Measurements from ENCODE around the gene LDB2.

The LDB2 gene

DNA sequence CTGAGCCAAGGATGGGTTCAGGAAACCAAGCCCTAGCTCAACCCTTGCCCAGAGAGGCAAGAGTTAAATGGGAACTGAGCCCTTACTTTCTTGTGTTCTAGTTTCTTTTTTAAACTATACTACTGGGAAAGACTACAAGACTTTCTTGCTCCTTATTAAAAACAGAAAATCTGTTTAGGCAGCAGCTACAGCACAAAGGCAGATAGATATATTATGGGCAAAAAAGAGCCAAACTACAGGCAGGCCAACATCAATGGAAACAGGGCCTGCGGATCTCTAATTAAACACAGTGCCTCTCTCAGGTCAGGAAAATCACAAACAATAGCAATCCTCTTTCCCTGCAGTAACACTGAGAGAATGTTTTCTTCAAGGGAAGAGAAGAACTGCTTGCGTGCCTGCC, 226.0 kb downstream of the LDB2 start:
- no peak overlapping the region for H3K4me3 ChIP-seq (ENCODE audit: low read depth, low read length)
- H3K9me3 ChIP-seq (ENCODE audit: severe bottlenecking): no peaks in the 10 kb centered on the region
- H3K36me3 ChIP-seq: no peaks in the 10 kb centered on the region
- peaks cover 25% of the 10 kb centered on the region for H3K27me3 ChIP-seq (ENCODE audit: insufficient read depth, low read depth, severe bottlenecking)
- H3K27ac ChIP-seq: no peak overlapping the region
- TF ChIP-seq, protein P1, sequence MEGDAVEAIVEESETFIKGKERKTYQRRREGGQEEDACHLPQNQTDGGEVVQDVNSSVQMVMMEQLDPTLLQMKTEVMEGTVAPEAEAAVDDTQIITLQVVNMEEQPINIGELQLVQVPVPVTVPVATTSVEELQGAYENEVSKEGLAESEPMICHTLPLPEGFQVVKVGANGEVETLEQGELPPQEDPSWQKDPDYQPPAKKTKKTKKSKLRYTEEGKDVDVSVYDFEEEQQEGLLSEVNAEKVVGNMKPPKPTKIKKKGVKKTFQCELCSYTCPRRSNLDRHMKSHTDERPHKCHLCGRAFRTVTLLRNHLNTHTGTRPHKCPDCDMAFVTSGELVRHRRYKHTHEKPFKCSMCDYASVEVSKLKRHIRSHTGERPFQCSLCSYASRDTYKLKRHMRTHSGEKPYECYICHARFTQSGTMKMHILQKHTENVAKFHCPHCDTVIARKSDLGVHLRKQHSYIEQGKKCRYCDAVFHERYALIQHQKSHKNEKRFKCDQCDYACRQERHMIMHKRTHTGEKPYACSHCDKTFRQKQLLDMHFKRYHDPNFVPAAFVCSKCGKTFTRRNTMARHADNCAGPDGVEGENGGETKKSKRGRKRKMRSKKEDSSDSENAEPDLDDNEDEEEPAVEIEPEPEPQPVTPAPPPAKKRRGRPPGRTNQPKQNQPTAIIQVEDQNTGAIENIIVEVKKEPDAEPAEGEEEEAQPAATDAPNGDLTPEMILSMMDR (IDR thresholded peaks at IDR 0.05; ENCODE audit: low read depth, low read length): no peak
- no peak for DNase-seq

DNA sequence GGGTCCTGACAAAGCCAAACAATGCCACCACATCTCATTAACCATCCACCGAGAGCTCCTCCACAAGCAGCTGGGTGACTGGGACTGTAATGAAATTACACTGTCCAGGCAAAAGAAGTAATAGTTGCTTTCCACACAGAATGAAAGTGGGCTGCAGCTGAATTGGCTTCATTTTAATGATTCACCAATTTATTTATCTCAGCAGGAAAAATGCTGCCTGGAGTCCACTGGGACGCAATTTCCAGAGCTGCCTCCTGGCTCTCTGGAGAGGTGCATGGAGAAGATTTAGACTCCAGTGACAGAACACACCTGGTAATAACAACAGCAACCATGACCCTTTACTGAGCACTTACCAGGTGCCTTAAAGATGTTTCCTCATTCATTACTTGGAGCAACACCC, 226.7 kb downstream of the LDB2 start:
- Histone ChIP-seq H3K27ac (no peak overlapping the region), H3K36me3 (no peaks in the 10 kb centered on the region), H3K4me3 (ENCODE audit: low read depth, low read length) (no peak overlapping the region), H3K27me3 (ENCODE audit: insufficient read depth, low read depth, severe bottlenecking) (peaks cover 18% of the 10 kb centered on the region), H3K9me3 (ENCODE audit: severe bottlenecking) (no peaks in the 10 kb centered on the region)
- no peak for DNase-seq
- TF ChIP-seq, protein P1 (IDR thresholded peaks at IDR 0.05; ENCODE audit: low read depth, low read length): no peak

DNA sequence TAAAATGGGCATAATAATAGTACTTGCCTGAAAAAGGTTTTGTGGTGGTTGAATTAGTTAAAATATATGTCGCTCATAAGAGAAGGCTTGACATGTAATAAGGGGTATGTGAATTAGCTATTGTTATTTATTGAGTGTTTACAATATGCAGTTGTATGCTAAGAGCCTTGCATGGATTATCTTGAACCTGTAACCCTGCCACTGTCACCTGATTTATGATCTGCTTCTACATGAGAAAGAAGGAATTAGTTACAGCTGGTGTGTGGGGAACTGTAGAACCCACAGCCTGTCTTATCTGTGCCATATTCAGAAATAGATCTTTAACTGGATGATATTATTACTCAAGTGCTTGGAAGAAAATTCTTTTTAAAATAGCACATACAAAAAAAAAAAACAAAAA, 227.7 kb downstream of the LDB2 start:
- Histone ChIP-seq H3K27ac (no peak overlapping the region), H3K9me3 (ENCODE audit: severe bottlenecking) (no peaks in the 10 kb centered on the region), H3K27me3 (ENCODE audit: insufficient read depth, low read depth, severe bottlenecking) (peaks cover 11% of the 10 kb centered on the region), H3K36me3 (no peaks in the 10 kb centered on the region), H3K4me3 (ENCODE audit: low read depth, low read length) (no peak overlapping the region)
- no peak for DNase-seq
- TF ChIP-seq, protein P1 (IDR thresholded peaks at IDR 0.05; ENCODE audit: low read depth, low read length): no peak

DNA sequence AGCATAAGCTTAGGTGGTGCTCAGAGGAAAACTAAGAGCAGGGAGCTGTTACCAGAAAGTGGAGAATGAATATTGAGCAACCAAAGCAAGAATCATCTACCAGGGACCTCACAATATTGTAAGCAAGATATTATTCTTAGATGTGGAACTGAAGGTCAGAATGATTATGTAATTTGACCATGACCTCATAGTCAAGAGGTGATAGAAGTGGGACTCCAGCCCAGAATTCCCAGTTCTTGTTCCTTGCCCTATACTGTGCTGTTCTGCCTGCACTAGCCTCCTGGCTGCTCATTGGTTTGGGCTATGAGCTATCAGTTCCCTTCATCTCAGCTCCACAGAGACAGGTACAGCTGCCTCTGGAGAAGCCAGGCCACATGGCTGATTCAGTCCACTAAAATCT, 229.4 kb downstream of the LDB2 start:
- H3K9me3 ChIP-seq (ENCODE audit: severe bottlenecking): no peaks in the 10 kb centered on the region

DNA sequence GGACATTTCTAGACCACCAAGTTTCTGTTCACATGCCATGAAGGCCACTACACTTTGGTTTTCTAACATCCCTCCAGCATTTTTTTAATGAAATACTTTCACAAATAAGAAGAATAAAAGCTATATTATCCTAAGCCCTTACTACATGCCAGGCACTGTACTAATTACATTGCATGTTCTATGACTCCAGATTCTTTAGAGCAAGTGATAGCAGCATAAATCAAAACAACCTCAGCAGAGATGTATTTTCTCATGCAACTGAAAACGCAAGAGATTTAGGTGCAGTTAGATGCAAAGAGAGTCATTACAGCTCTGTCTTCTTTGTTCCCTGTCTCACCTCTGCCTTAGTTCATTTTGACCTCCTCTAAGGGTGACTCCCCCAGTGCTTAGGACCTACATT, 230.0 kb downstream of the LDB2 start:
- Histone ChIP-seq H3K27me3 (ENCODE audit: insufficient read depth, low read depth, severe bottlenecking) (peaks cover 23% of the 10 kb centered on the region), H3K9me3 (ENCODE audit: severe bottlenecking) (no peaks in the 10 kb centered on the region), H3K27ac (no peak overlapping the region), H3K4me3 (ENCODE audit: low read depth, low read length) (no peak overlapping the region), H3K36me3 (no peaks in the 10 kb centered on the region)
- DNase-seq: no peak
- TF ChIP-seq, protein P1 (IDR thresholded peaks at IDR 0.05; ENCODE audit: low read depth, low read length): no peak

More for the DNA sequence above, 229.4 kb downstream of the LDB2 start:
- no peaks in the 10 kb centered on the region for H3K36me3 ChIP-seq
- TF ChIP-seq, protein P1 (IDR thresholded peaks at IDR 0.05; ENCODE audit: low read depth, low read length): no peak
- H3K27me3 ChIP-seq (ENCODE audit: insufficient read depth, low read depth, severe bottlenecking): peaks cover 21% of the 10 kb centered on the region
- H3K4me3 ChIP-seq (ENCODE audit: low read depth, low read length): no peak overlapping the region
- H3K27ac ChIP-seq: no peak overlapping the region
- DNase-seq: no peak

DNA sequence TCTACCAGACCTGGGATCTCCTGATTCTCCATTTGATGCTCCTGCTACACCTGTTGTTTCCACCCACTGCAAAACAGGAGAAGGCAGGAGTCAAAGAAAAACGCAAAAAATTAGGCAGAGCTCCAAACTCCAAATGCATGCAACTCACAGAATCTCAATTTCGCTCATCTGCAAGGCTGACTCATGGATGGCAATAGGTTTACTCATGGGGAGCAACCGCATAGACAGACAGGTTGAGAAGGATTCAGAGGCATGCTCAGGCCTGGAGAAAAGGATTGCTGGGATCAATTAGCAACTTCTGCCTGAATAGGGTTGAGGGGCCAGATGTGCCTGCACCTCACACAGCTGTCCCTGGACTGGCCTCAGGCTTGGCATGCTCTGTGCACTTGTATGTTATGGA, 231.0 kb downstream of the LDB2 start:
- H3K9me3 ChIP-seq (ENCODE audit: severe bottlenecking): no peaks in the 10 kb centered on the region
- no peak overlapping the region for H3K27ac ChIP-seq
- H3K27me3 ChIP-seq (ENCODE audit: insufficient read depth, low read depth, severe bottlenecking): peaks cover 25% of the 10 kb centered on the region
- DNase-seq: no peak
- H3K36me3 ChIP-seq: no peaks in the 10 kb centered on the region
- no peak overlapping the region for H3K4me3 ChIP-seq (ENCODE audit: low read depth, low read length)
- TF ChIP-seq, protein P1 (IDR thresholded peaks at IDR 0.05; ENCODE audit: low read depth, low read length): no peak
